Activated naive CD4-positive, alpha-beta T cell treated with Interleukin-2 at 50 U/mL for 16 hours (primary cell): Measurements from ENCODE around the gene TMEM178B.

Source experiments
- DNase-seq: peaks from one replicate; pipeline ENCODE4 v3.0.0-alpha.2; 2020

TMEM178B gene

DNA sequence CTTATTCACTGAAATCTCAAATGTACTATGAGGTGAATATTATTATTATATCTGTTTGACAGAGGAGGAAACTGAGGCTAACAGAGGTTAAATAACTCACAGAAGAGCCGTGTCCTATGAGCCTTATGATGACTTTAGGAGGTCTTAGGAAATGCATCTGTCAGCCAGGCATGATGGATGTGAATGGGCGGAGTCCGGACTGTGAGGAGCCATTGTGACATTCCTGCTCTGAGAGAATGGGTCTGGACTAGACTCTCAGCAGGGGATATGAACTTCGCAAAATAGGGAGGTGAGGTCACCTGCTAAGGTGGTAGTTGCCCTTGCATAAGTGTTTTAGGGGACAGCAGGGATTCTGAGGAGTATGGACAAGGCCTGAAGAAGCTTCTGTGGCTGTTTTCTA lies 153.6 kb downstream of the TMEM178B start:
- no peak for DNase-seq

DNA sequence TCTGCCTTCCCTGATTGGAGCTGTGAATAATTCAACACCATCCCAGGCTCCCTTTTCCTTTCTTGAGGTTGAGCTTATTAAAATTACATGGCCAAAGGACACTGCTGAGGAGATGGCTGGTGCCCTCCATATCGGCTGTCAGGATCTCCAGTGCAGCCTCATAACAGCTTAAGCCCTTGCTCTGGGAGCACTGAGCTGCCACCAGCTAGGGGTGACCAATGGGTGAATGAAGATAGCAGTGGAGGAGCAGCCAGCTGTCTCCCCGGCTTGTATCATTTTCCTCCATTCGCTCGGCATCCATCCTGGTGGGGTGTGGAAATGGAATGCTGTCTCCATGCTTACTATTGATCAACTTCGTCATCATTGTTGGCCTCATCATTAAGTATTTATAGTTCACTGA lies 154.6 kb downstream of the TMEM178B start:
- no peak for DNase-seq

GRCh38 chr7:141231018-141231792 lies 157.3 kb downstream of the TMEM178B start:
- DNase-seq = no peak

DNA sequence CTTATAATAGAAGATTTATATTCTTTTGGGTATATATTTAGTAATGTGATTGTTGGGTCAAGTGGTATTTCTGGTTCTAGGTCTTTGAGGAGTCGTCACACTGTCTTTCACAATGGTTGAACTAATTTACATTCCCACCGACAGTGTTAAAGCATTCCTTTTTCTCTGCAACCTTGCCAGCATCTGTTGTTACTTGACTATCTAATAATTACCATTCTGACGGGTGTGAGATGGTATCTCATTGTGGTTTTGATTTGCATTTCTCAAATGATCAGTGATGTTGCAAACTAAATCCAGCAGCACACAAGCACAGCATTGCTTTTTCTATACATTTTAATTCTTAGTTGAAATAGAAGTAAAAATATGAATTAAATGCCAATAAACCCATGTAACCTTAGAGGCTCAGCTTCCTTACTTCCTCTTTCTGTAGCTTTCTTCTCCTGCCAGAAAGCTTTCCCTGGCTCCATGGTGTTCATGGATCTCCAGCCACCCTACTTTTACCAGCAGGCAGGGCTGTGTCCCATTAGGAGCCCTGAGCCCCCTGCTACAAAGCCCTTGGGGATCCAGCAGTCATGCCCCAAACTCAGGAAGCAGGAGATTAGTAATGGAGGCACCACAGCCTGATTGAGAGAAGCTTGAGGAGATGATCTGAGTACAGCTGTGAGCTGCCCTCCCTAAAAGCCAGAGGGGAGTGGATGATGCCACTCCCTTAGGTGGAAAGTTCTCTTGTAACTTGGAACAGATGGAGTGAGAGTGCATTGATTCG lies 158.6 kb downstream of the TMEM178B start:
- no peak for DNase-seq

- DNase-seq = no peak
Observed at GRCh38 chr7:141234335-141235105, 160.7 kb downstream of the TMEM178B start.

GRCh38 chr7:141235656-141236055 lies 161.8 kb downstream of the TMEM178B start:
- DNase-seq = no peak

DNA sequence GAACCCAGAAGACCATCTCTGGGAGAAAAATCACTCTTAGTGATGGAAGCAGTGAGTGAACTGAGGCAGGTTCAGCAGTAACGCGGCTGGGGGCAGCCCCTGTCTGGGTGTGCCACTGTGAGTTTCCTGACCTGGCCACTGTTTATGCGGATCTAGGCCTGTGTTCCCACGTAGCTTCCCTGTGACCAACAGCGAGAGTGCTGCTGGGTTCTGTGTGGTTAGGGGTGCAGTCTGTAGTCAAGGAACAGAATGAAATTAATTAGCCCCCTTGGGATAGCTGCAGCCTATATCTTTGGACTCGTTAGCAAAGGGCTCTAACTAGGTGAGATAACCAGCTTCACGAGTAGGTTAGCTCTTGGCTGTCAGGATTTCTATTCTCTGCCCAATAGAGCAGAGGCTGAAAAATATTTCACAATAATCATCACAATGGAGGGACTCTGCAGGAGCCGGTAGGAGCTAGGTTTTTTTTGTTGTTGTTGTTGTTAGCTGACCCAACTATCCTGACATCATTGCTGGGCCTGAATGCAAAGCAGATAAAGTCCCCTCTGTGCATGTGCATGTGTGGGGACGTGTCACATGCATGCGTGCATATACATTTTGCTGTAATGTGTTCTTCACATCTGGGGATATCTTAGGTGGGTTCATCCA lies 164.9 kb downstream of the TMEM178B start:
- no peak for DNase-seq

DNA sequence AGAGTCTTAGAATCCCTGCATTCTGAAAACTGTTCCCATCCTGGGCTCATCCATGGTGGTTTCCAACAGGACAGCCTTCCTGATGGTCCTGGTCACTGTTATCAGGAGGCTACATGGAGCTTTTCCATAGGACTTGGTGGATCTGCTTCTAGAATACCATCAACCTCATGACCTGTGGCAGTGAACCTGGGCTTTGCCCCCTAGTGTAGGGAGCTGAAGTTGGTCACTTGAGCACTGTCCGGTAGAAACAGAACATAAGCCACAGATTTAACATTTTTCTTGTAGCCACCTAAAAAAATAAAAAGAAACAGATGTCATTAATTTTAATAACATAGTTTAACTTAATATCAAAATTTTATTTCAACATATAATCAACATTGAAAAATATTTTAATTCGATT lies 165.8 kb downstream of the TMEM178B start:
- DNase-seq = no peak

GRCh38 chr7:141242568-141242967 lies 168.7 kb downstream of the TMEM178B start:
- no peak for DNase-seq

- DNase-seq = no peak
Observed at GRCh38 chr7:141243368-141243767, 169.5 kb downstream of the TMEM178B start.

- no peak for DNase-seq
Observed at GRCh38 chr7:141244435-141244834, 170.6 kb downstream of the TMEM178B start.

DNA sequence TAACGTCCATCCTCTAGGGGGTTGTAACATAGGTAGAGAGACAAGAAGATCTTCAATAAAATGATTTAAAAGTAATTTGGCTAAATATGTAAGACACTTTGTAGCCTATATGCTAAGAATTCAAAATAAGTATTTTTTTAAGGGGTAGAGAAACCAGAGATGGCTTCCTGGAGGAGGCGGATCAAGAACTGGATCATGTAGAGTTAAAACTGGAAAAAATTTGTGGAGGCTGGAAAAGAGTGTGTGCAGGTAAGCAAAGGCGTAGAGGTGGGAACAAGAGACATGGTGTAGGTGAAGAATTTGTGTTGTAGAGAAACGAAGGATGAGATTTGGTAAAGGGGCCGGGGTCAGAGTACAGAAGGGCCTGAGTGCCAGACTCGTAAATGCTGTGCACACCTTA lies 172.6 kb downstream of the TMEM178B start:
- no peak for DNase-seq

DNA sequence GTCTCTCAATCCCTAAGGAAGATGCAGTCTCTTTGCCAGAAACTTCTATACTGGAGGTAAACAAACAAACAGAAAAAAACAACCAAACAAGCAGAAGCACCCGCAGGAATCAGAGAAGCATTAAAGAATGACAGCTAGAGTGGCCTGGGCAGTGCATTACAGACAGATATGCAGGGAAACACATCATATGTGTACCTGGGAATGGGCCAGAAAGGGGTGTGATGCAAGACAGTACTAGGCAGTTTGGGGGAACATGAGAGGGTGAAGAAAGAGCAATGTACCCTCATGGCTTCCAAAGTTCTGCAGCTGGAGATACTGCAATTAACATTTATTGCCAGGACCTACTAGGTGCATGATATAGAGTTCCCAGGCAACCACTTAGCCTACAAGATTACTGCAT lies 177.3 kb downstream of the TMEM178B start:
- no peak for DNase-seq

DNA sequence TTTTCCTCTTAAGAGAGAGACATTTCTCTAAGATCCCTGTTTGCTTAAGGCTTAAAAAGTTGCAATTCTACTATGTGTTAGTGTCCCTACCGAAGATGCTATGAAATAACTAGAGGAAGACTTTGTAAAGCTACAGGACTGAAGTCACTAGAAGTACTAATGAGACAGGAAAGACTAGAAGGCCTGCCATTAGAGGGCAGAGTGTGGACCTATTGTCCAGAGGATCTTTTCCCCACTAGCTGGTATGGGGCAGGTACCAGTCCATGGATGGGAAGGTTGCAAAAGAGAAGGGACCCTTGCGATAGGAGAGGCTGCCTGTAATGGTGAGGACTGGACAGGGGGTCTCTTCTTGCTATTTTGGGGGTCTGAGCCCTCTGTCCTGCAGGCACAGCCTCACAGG lies 178.1 kb downstream of the TMEM178B start:
- no peak for DNase-seq

GRCh38 chr7:141257597-141257996 lies 183.7 kb downstream of the TMEM178B start:
- no peak for DNase-seq

GRCh38 chr7:141258559-141258958 lies 184.7 kb downstream of the TMEM178B start:
- no peak for DNase-seq

DNA sequence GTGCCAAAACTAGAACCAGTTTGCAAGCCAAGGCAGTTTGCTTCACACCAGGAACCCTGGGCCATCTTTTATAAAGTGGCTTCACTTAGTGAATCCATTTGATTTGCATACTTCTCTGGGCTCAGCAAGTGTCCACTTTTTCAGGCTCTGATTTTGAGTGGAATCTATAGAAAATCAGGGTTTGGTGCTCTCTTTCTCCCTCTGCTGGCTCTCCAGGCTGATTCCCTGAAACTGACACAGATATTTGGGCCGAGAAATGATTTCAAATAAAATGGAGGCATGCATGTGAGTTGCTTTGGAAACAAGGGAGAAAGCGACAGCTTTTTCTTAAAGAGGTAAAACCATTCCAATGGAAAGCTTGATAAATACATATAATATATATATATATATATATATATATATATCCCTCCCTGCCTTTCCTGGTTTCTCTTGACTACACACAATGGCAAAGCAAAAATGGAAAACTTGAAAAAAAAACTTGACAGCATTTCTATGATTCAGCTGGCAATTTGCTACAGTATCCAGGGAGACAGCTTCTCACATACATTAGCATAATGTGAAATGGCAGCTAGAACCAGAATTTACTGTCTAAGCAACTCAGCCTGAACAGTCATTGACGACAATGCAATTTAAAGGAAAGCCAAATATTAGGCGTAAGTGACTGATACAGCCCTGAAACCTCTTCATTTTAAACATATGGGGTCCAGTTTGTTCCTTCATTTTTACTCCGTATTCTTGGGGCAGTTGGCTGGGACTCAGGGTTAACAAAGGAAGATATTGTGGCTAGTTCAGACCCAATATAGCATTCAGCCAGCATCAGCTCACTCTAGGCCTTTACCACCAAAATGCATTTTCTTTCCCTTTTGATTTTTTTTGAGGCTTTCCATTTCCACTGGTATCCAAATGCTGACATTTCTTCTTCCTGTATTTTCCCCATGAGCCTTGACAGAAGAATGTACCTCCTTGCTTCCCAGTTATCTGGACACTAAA lies 188.5 kb downstream of the TMEM178B start:
- no peak for DNase-seq

DNA sequence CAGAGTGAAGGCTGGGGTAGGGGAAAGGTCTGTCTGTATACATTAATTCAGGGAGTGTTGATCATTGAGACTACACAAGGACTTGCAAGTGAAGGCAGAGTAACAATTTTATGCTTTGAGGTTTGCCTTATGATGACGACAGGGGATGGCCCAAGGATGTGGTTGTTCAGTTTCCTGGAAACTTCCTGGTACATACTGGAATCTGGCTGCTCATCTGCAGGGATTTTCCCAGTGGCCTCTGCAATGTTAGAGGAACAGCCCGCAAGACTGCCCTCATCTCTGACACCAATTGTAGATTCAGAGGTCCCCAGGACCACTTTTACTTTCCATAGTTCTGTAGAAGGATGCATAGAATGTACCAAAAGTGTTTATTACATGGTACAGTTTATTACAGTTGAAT lies 189.6 kb downstream of the TMEM178B start:
- no peak for DNase-seq

- no peak for DNase-seq
Observed at GRCh38 chr7:141263983-141264382, 190.1 kb downstream of the TMEM178B start.

DNA sequence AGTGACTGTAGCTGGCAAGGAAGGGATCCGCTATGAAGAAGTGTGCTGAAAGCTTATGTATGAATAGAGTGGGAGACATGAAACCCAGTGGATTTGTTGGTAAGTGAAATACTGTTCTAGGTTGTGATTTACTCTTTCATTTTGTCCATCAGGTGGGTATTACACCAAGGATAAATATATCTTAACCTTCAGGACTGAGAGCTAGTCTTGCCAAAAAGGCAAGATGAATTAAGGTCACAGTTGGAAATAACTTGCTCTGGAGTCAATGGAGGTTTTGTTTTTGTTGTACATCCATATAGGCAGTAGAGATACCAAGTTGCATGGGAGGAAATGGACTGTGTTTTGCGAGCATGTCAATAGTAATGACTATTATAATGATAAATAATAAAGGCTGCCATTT lies 190.6 kb downstream of the TMEM178B start:
- DNase-seq = no peak

DNA sequence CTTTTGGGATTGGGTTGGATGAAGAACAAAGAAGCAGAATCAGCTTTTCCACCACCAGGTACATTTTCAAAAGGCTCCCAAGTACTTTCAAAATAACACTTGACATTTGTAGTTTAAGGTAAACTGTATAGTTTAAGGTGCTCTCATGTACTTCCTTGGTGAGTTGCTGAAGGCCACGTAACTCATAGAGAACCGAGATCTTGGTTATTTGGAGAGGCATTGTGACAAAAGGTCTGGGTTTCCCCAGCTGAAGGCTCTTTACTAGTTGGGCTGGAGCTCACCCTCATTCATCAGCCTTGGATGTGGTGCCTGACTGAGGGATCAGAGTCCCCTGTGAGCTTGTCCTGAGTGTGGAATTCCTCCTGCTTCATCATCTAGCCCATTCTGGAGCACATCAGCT lies 191.8 kb downstream of the TMEM178B start:
- no peak for DNase-seq

DNA sequence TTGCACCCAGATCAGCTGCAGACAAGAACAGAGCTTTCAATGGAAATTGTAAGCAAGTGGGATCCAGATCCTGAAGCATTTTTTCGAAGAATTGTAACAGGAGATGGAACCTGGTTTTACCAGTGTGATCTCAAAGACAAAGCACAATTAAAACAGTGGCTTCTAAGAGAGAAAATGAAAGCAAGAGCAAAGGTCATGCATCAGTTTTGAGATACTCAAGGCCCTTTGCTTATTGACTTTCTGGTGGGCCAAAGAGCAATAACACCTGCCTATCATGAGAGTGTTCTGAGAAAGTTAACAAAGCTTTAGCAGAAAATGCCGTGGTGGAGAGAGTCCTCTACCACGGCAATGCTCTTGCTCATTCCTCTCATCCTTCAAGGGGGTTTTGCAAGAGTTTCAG lies 194.8 kb downstream of the TMEM178B start:
- DNase-seq = no peak
